Measurements from ENCODE around the gene DHX35. TPM values are rescaled to one million over a fixed set of nuclear protein-coding genes. Genes with fewer than 3 reads are reported as not detected.

The DHX35 gene
- total and polyA plus RNA-seq, 2 experiments from 2014 or later = 8.3 to 25.9 TPM

DNA sequence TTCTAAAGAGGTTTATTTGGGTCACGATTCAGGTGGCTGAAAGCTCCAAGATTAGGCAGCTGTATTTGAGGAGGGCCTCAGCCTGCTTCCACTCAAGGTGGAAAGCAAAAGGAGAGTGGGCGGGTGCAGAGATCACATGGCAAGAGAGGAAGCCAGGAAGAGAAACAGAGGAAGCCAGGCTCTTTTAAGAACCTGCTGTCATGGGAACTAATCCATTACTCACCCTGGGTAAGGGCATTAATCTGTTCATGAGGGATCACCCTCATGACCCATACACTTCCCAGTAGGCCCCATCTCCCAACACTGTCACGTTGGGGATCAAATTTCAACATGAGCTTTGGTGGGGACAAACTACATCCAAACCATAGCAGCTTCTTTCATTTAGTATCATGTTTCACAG, 53.9 kb downstream of the DHX35 start:
- no peak overlapping the region for H3K4me3 Mint-ChIP-seq
- H3K4me1 ChIP-seq (ENCODE audit: insufficient read depth) = no peaks in the 10 kb centered on the region
- H3K79me2 ChIP-seq (replicated peaks; ENCODE audit: insufficient read depth) = no peaks in the 10 kb centered on the region
- H2AFZ ChIP-seq = no peak overlapping the region
- H4K20me1 ChIP-seq (replicated peaks; ENCODE audit: insufficient read depth) = 0 out of 2 replicates have a peak, but pooled peaks cover 4% of the 10 kb centered on the region
- H3K36me3 Mint-ChIP-seq (ENCODE audit: low read depth) = peaks cover 63% of the 10 kb centered on the region
- H3K27ac ChIP-seq (ENCODE audit: low read depth) = no peak overlapping the region
- no peak for TF ChIP-seq CREB1 (CRISPR knock-in tag; IDR thresholded peaks at IDR 0.05; ENCODE audit: low read depth)
- no peak for TF ChIP-seq POLR2AphosphoS5 (IDR thresholded peaks at IDR 0.05; ENCODE audit: low read depth)
- TF ChIP-seq CTCF (conservative IDR thresholded peaks at IDR 0.05; ENCODE audit: low read depth in 2 of 2) = no peak
- no peak for TF ChIP-seq EZH2 (IDR thresholded peaks at IDR 0.05; ENCODE audit: low read depth, unreplicated experiment)
- TF ChIP-seq, protein P1, sequence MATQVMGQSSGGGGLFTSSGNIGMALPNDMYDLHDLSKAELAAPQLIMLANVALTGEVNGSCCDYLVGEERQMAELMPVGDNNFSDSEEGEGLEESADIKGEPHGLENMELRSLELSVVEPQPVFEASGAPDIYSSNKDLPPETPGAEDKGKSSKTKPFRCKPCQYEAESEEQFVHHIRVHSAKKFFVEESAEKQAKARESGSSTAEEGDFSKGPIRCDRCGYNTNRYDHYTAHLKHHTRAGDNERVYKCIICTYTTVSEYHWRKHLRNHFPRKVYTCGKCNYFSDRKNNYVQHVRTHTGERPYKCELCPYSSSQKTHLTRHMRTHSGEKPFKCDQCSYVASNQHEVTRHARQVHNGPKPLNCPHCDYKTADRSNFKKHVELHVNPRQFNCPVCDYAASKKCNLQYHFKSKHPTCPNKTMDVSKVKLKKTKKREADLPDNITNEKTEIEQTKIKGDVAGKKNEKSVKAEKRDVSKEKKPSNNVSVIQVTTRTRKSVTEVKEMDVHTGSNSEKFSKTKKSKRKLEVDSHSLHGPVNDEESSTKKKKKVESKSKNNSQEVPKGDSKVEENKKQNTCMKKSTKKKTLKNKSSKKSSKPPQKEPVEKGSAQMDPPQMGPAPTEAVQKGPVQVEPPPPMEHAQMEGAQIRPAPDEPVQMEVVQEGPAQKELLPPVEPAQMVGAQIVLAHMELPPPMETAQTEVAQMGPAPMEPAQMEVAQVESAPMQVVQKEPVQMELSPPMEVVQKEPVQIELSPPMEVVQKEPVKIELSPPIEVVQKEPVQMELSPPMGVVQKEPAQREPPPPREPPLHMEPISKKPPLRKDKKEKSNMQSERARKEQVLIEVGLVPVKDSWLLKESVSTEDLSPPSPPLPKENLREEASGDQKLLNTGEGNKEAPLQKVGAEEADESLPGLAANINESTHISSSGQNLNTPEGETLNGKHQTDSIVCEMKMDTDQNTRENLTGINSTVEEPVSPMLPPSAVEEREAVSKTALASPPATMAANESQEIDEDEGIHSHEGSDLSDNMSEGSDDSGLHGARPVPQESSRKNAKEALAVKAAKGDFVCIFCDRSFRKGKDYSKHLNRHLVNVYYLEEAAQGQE (IDR thresholded peaks at IDR 0.05; ENCODE audit: unreplicated experiment) = no peak
- TF ChIP-seq STAT1 (IDR thresholded peaks at IDR 0.05; ENCODE audit: unreplicated experiment) = no peak
- no peak for TF ChIP-seq ZNF114 (CRISPR knock-in tag; IDR thresholded peaks at IDR 0.05)
- TF ChIP-seq JUNB (IDR thresholded peaks at IDR 0.05; ENCODE audit: unreplicated experiment) = no peak
- TF ChIP-seq, protein P2, sequence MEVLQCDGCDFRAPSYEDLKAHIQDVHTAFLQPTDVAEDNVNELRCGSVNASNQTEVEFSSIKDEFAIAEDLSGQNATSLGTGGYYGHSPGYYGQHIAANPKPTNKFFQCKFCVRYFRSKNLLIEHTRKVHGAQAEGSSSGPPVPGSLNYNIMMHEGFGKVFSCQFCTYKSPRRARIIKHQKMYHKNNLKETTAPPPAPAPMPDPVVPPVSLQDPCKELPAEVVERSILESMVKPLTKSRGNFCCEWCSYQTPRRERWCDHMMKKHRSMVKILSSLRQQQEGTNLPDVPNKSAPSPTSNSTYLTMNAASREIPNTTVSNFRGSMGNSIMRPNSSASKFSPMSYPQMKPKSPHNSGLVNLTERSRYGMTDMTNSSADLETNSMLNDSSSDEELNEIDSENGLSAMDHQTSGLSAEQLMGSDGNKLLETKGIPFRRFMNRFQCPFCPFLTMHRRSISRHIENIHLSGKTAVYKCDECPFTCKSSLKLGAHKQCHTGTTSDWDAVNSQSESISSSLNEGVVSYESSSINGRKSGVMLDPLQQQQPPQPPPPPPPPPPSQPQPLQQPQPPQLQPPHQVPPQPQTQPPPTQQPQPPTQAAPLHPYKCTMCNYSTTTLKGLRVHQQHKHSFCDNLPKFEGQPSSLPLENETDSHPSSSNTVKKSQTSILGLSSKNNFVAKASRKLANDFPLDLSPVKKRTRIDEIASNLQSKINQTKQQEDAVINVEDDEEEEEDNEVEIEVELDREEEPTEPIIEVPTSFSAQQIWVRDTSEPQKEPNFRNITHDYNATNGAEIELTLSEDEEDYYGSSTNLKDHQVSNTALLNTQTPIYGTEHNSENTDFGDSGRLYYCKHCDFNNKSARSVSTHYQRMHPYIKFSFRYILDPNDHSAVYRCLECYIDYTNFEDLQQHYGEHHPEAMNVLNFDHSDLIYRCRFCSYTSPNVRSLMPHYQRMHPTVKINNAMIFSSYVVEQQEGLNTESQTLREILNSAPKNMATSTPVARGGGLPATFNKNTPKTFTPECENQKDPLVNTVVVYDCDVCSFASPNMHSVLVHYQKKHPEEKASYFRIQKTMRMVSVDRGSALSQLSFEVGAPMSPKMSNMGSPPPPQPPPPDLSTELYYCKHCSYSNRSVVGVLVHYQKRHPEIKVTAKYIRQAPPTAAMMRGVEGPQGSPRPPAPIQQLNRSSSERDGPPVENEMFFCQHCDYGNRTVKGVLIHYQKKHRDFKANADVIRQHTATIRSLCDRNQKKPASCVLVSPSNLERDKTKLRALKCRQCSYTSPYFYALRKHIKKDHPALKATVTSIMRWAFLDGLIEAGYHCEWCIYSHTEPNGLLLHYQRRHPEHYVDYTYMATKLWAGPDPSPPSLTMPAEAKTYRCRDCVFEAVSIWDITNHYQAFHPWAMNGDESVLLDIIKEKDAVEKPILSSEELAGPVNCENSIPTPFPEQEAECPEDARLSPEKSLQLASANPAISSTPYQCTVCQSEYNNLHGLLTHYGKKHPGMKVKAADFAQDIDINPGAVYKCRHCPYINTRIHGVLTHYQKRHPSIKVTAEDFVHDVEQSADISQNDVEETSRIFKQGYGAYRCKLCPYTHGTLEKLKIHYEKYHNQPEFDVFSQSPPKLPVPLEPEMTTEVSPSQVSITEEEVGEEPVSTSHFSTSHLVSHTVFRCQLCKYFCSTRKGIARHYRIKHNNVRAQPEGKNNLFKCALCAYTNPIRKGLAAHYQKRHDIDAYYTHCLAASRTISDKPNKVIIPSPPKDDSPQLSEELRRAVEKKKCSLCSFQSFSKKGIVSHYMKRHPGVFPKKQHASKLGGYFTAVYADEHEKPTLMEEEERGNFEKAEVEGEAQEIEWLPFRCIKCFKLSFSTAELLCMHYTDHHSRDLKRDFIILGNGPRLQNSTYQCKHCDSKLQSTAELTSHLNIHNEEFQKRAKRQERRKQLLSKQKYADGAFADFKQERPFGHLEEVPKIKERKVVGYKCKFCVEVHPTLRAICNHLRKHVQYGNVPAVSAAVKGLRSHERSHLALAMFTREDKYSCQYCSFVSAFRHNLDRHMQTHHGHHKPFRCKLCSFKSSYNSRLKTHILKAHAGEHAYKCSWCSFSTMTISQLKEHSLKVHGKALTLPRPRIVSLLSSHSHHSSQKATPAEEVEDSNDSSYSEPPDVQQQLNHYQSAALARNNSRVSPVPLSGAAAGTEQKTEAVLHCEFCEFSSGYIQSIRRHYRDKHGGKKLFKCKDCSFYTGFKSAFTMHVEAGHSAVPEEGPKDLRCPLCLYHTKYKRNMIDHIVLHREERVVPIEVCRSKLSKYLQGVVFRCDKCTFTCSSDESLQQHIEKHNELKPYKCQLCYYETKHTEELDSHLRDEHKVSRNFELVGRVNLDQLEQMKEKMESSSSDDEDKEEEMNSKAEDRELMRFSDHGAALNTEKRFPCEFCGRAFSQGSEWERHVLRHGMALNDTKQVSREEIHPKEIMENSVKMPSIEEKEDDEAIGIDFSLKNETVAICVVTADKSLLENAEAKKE (CRISPR knock-in tag; IDR thresholded peaks at IDR 0.05) = no peak
- no peak for TF ChIP-seq EZH2phosphoT487 (IDR thresholded peaks at IDR 0.05; ENCODE audit: unreplicated experiment)
- TF ChIP-seq NANOG (IDR thresholded peaks at IDR 0.05; ENCODE audit: borderline replicate concordance) = no peak
- TF ChIP-seq ZNF331 (CRISPR knock-in tag; IDR thresholded peaks at IDR 0.05; ENCODE audit: low read depth) = no peak
- TF ChIP-seq, protein P3, sequence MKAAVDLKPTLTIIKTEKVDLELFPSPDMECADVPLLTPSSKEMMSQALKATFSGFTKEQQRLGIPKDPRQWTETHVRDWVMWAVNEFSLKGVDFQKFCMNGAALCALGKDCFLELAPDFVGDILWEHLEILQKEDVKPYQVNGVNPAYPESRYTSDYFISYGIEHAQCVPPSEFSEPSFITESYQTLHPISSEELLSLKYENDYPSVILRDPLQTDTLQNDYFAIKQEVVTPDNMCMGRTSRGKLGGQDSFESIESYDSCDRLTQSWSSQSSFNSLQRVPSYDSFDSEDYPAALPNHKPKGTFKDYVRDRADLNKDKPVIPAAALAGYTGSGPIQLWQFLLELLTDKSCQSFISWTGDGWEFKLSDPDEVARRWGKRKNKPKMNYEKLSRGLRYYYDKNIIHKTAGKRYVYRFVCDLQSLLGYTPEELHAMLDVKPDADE (IDR thresholded peaks at IDR 0.05) = no peak
- peaks cover 2% of the 10 kb centered on the region; the same call in 1 of the 3 replicates for H3K4me1 Mint-ChIP-seq
- H3K27me3 Mint-ChIP-seq (ENCODE audit: insufficient read depth, low read depth, poor library complexity) = no peaks in the 10 kb centered on the region
- no peaks in the 10 kb centered on the region for H3K9me2 ChIP-seq (ENCODE audit: insufficient read depth)
- ATAC-seq (no peak), DNase-seq (ENCODE audit: low spot score) (no peak)
- no peak overlapping the region for H3K4me3 ChIP-seq
- H3F3A ChIP-seq (replicated peaks; ENCODE audit: low read depth) = no peaks in the 10 kb centered on the region
- H3K36me3 ChIP-seq (ENCODE audit: insufficient read depth) = peaks cover 40% of the 10 kb centered on the region; the same call in 1 of the 2 replicates
- no peak overlapping the region for H3K27ac Mint-ChIP-seq
- no peaks in the 10 kb centered on the region for H3K27me3 ChIP-seq (ENCODE audit: insufficient read depth)
- no peak overlapping the region for H3K4me2 ChIP-seq
- no peaks in the 10 kb centered on the region for H3K9me3 Mint-ChIP-seq
